Subcutaneous abdominal adipose tissue (tissue), 5 donors: ENCODE results near the gene MAGI1.
"Not testable (repeated sequence)": the region's sequence is repeated elsewhere in the genome, so short reads cannot be mapped to it uniquely, and the experiment has no call there.

ENCODE experiments used
- H3K27ac ChIP-seq: one replicate; pipeline ENCODE4 v1.7.0; 2013; ENCODE audit warnings: low read depth, mild to moderate bottlenecking, inconsistent platforms, low read length, moderate library complexity
- H3K27me3 ChIP-seq, 5 donors: one replicate each; pipeline ENCODE4 v1.7.0; 2013; ENCODE audit warnings: low read length in 5 of 5, inconsistent platforms in 1 of 5; ENCODE audit not compliant: control insufficient read depth in 5 of 5, insufficient read depth in 4 of 5
- H3K36me3 ChIP-seq, 5 donors: one replicate each; pipeline ENCODE4 v1.7.0; 2013; ENCODE audit warnings: low read length in 5 of 5; ENCODE audit not compliant: control insufficient read depth in 5 of 5, insufficient read depth in 5 of 5
- H3K4me1 ChIP-seq, 5 donors: one replicate each; pipeline ENCODE4 v1.7.0; 2013; ENCODE audit warnings: low read length in 5 of 5, mild to moderate bottlenecking in 3 of 5, moderate library complexity in 1 of 5; ENCODE audit not compliant: control insufficient read depth in 5 of 5, insufficient read depth in 5 of 5
- H3K4me3 ChIP-seq, 5 donors: one replicate each; pipeline ENCODE4 v1.7.0; 2013; ENCODE audit warnings: low read length in 5 of 5, low read depth in 1 of 5
- H3K9ac ChIP-seq, 5 donors: one replicate each; pipeline ENCODE4 v1.7.0; 2013; ENCODE audit warnings: low read length in 5 of 5, mild to moderate bottlenecking in 4 of 5, moderate library complexity in 3 of 5
- H3K9me3 ChIP-seq, 5 donors: one replicate each; pipeline ENCODE4 v1.7.0; 2013; ENCODE audit warnings: low read length in 5 of 5; ENCODE audit not compliant: control insufficient read depth in 5 of 5
- donor health status: healthy.
- donor health status: healthy.
- donor health status: healthy.
- donor health status: healthy.
- donor health status: healthy.

The MAGI1 gene

GRCh38 chr3:66031102-66031698 lies 7.5 kb downstream of the MAGI1 start:
- Histone ChIP-seq H3K27me3 (no peaks in the 10 kb centered on the region), H3K4me3 (no peak overlapping the region), H3K9me3 (no peaks in the 10 kb centered on the region), H3K9ac (no peak overlapping the region), H3K27ac (no peak overlapping the region), H3K36me3 (no peaks in the 10 kb centered on the region), H3K4me1 (peaks cover 0 to 30% (median 16%) of the 10 kb centered on the region in 5 donors)

- H3K9ac ChIP-seq, result no peak overlapping the region
- no peaks in the 10 kb centered on the region for H3K9me3 ChIP-seq
- no peak overlapping the region for H3K4me3 ChIP-seq
- peaks cover 0 to 20% (median 6%) of the 10 kb centered on the region in 5 donors for H3K4me1 ChIP-seq
- no peak overlapping the region for H3K27ac ChIP-seq
- H3K27me3 ChIP-seq, result no peaks in the 10 kb centered on the region
- H3K36me3 ChIP-seq, result no peaks in the 10 kb centered on the region
Measured at GRCh38 chr3:66029443-66029842, 9.3 kb downstream of the MAGI1 start.

- no peaks in the 10 kb centered on the region for H3K9me3 ChIP-seq
- peaks cover 0 to 22% (median 7%) of the 10 kb centered on the region in 5 donors for H3K4me1 ChIP-seq
- no peak overlapping the region for H3K9ac ChIP-seq
- H3K27ac ChIP-seq, result no peak overlapping the region
- H3K4me3 ChIP-seq, result no peak overlapping the region
- no peaks in the 10 kb centered on the region for H3K27me3 ChIP-seq
- H3K36me3 ChIP-seq, result no peaks in the 10 kb centered on the region
Measured at GRCh38 chr3:66029014-66029413, 9.7 kb downstream of the MAGI1 start.

- no peaks in the 10 kb centered on the region for H3K27me3 ChIP-seq
- no peak overlapping the region for H3K4me3 ChIP-seq
- peak overlapping the region in 1 of 5 donors; percentile 46 for H3K9ac ChIP-seq
- H3K36me3 ChIP-seq, result no peaks in the 10 kb centered on the region
- H3K27ac ChIP-seq, result no peak overlapping the region
- no peaks in the 10 kb centered on the region for H3K9me3 ChIP-seq
- peaks cover 0 to 28% (median 7%) of the 10 kb centered on the region in 5 donors for H3K4me1 ChIP-seq
Measured at GRCh38 chr3:66028457-66028856, 10.3 kb downstream of the MAGI1 start.

- H3K27me3 ChIP-seq, H3K4me3 ChIP-seq, H3K9me3 ChIP-seq, H3K27ac ChIP-seq, H3K36me3 ChIP-seq, H3K9ac ChIP-seq: not testable (repeated sequence)
- peaks cover 0 to 33% (median 16%) of the 10 kb centered on the region in 5 donors for H3K4me1 ChIP-seq
Measured at GRCh38 chr3:66027099-66027498, 11.6 kb downstream of the MAGI1 start.

- no peaks in the 10 kb centered on the region for H3K9me3 ChIP-seq
- H3K4me3 ChIP-seq, result no peak overlapping the region
- no peaks in the 10 kb centered on the region for H3K27me3 ChIP-seq
- no peaks in the 10 kb centered on the region for H3K36me3 ChIP-seq
- peaks cover 0 to 44% (median 20%) of the 10 kb centered on the region in 5 donors for H3K4me1 ChIP-seq
- peak overlapping the region; percentile 81 for H3K27ac ChIP-seq
- peak overlapping the region in 1 of 5 donors; percentile 60 for H3K9ac ChIP-seq
Measured at GRCh38 chr3:66023738-66024385, 14.9 kb downstream of the MAGI1 start.

- no peaks in the 10 kb centered on the region for H3K36me3 ChIP-seq
- H3K27me3 ChIP-seq, result no peaks in the 10 kb centered on the region
- H3K9me3 ChIP-seq, result no peaks in the 10 kb centered on the region
- peak overlapping the region; percentile 81 for H3K27ac ChIP-seq
- peak overlapping the region in 1 of 5 donors; percentile 19 for H3K9ac ChIP-seq
- H3K4me3 ChIP-seq, result no peak overlapping the region
- H3K4me1 ChIP-seq, result peaks cover 0 to 48% (median 20%) of the 10 kb centered on the region in 5 donors
Measured at GRCh38 chr3:66023229-66023628, 15.5 kb downstream of the MAGI1 start.

GRCh38 chr3:66021731-66022131 lies 17.0 kb downstream of the MAGI1 start:
- Histone ChIP-seq H3K9ac (peak overlapping the region in 1 of 5 donors; percentile 56), H3K9me3 (no peaks in the 10 kb centered on the region), H3K27me3 (no peaks in the 10 kb centered on the region), H3K4me1 (peaks cover 0 to 44% (median 24%) of the 10 kb centered on the region in 5 donors), H3K27ac (peak overlapping the region; percentile 81), H3K4me3 (no peak overlapping the region), H3K36me3 (no peaks in the 10 kb centered on the region)

GRCh38 chr3:66019896-66020295 lies 18.8 kb downstream of the MAGI1 start:
- peaks cover 0 to 44% (median 31%) of the 10 kb centered on the region in 5 donors for H3K4me1 ChIP-seq
- H3K27me3 ChIP-seq, result no peaks in the 10 kb centered on the region
- H3K4me3 ChIP-seq, result no peak overlapping the region
- H3K27ac ChIP-seq, result no peak overlapping the region
- H3K9me3 ChIP-seq, result no peaks in the 10 kb centered on the region
- no peaks in the 10 kb centered on the region for H3K36me3 ChIP-seq
- H3K9ac ChIP-seq, result no peak overlapping the region
